Measurements from ENCODE around the gene MYH11.

DNA sequence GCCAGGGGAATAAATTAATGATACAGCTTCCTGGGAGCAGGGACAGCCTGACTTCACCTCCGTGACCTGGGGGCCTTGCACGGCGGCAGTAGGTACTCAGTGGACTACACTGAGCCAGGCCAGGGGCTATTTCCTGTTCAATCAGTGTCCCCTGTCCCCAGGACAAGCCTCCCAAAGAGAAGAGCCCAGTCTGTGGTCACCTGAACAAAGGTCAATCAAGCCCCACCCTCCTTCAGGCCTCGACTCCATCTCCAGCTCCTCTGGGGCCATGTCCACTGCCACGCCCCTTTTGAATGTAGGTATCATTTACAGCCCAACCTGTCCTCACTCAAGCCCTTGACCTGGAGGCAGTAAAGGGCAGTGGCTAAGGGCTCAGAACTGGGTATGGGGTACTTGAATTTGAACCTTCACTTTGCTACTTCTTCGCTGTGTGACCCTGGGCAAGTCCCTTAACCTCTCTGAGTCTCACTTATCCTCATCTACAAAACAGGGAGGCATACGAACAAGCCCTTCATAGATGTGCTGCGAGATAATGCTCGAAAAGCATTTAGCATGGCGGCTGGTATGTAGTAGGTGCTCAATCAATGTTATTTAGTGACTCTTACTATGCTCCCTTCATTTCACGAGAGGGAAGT is 29.0 kb downstream of the MYH11 start:
- TF ChIP-seq, protein P1, sequence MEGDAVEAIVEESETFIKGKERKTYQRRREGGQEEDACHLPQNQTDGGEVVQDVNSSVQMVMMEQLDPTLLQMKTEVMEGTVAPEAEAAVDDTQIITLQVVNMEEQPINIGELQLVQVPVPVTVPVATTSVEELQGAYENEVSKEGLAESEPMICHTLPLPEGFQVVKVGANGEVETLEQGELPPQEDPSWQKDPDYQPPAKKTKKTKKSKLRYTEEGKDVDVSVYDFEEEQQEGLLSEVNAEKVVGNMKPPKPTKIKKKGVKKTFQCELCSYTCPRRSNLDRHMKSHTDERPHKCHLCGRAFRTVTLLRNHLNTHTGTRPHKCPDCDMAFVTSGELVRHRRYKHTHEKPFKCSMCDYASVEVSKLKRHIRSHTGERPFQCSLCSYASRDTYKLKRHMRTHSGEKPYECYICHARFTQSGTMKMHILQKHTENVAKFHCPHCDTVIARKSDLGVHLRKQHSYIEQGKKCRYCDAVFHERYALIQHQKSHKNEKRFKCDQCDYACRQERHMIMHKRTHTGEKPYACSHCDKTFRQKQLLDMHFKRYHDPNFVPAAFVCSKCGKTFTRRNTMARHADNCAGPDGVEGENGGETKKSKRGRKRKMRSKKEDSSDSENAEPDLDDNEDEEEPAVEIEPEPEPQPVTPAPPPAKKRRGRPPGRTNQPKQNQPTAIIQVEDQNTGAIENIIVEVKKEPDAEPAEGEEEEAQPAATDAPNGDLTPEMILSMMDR (IDR thresholded peaks at IDR 0.05; ENCODE audit: low read depth, low read length): no peak
- TF ChIP-seq EZH2phosphoT487 (IDR thresholded peaks at IDR 0.05; ENCODE audit: low read depth): no peak
